HG02884 (cell line): ENCODE data around the gene UBE2I.
A peak's percentile ranks its signal among the peaks of the same experiment; 100 is the strongest.

Experiments used
- ATAC-seq: cut with Tn5 transposase; IDR thresholded peaks from one replicate; pipeline ENCODE4 v1.9.1; 2021; ENCODE audit warnings: mild to moderate bottlenecking, moderate library complexity; ENCODE audit not compliant: unreplicated experiment

Gene UBE2I

GRCh38 chr16:1341495-1342420 is 32.3 kb downstream of the UBE2I start:
- ATAC-seq = no peak

GRCh38 chr16:1342526-1343427 is 33.3 kb downstream of the UBE2I start:
- peak; percentile 83 for ATAC-seq

GRCh38 chr16:1343428-1344242 is 34.2 kb downstream of the UBE2I start:
- no peak for ATAC-seq

- no peak for ATAC-seq
Observed at GRCh38 chr16:1344499-1344898, 35.1 kb downstream of the UBE2I start.

- no peak for ATAC-seq
Observed at GRCh38 chr16:1345087-1345486, 35.7 kb downstream of the UBE2I start.

GRCh38 chr16:1345651-1346421 is 36.4 kb downstream of the UBE2I start:
- ATAC-seq = no peak

- no peak for ATAC-seq
Observed at GRCh38 chr16:1346422-1347285, 37.2 kb downstream of the UBE2I start.

- no peak for ATAC-seq
Observed at GRCh38 chr16:1347286-1347855, 37.9 kb downstream of the UBE2I start.

- ATAC-seq = no peak
Observed at GRCh38 chr16:1347962-1348361, 38.5 kb downstream of the UBE2I start.

- ATAC-seq = no peak
Observed at GRCh38 chr16:1348441-1348840, 39.0 kb downstream of the UBE2I start.

GRCh38 chr16:1348926-1349325 is 39.5 kb downstream of the UBE2I start:
- no peak for ATAC-seq

GRCh38 chr16:1349351-1349750 is 39.9 kb downstream of the UBE2I start:
- no peak for ATAC-seq

- ATAC-seq = no peak
Observed at GRCh38 chr16:1349951-1350350, 40.5 kb downstream of the UBE2I start.

- no peak for ATAC-seq
Observed at GRCh38 chr16:1350691-1351090, 41.3 kb downstream of the UBE2I start.

GRCh38 chr16:1351215-1351581 is 41.8 kb downstream of the UBE2I start:
- no peak for ATAC-seq

- ATAC-seq = peak; percentile 54
Observed at GRCh38 chr16:1351582-1352362, 42.3 kb downstream of the UBE2I start, which contains the start of the genes GNPTG and TSR3. Gene GNPTG (plus strand): TSS chr16:1351931. CDS start chr16:1351966, 35 bp downstream. Gene TSR3 (minus strand): TSS chr16:1351878. CDS start chr16:1351804, 74 bp downstream.

GRCh38 chr16:1354815-1355540 is 45.5 kb downstream of the UBE2I start:
- no peak for ATAC-seq
